Neuron (in vitro differentiated cells): Measurements from ENCODE around the gene LPP.

ENCODE experiments used
- H2AFZ ChIP-seq: one replicate; pipeline ENCODE4 v1.6.1; 2013; ENCODE audit warnings: low read depth, mild to moderate bottlenecking, inconsistent platforms, low read length, moderate library complexity
- H3K27me3 ChIP-seq: one replicate; pipeline ENCODE4 v1.6.1; 2013; ENCODE audit warnings: low read length; ENCODE audit not compliant: insufficient read depth
- H3K36me3 ChIP-seq: one replicate; pipeline ENCODE4 v1.6.1; 2013; ENCODE audit warnings: low read length; ENCODE audit not compliant: insufficient read depth
- H3K4me1 ChIP-seq: one replicate; pipeline ENCODE4 v1.6.1; 2013; ENCODE audit warnings: low read length; ENCODE audit not compliant: insufficient read depth
- H3K4me3 ChIP-seq: 2 replicates; pipeline ENCODE4 v1.5.1; 2013; ENCODE audit warnings: mild to moderate bottlenecking, low read length, moderate library complexity
- H3K9me3 ChIP-seq: one replicate; pipeline ENCODE4 v1.6.1; 2013; ENCODE audit warnings: low read length

The LPP gene

DNA sequence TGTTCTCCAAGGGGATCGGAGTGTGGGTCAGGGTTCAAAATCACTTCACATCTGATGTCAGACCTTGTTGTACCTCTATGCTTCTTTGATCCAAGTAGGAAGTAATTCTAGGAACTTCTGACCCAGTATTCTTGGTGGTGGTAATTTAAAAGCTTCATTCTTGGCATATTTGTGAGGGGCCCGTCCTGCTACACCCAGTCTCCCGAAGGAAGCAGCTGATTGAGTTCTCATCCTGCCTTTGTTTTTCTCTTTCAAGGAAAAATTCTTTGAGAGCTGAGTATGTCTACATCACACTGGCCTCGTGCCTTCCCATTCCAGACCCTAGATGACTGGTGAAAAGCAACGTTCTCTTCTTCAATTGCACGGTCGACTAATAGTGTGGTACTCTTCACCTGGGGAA, 783.4 kb downstream of the LPP start:
- no peak overlapping the region for H3K4me3 ChIP-seq
- no peaks in the 10 kb centered on the region for H3K27me3 ChIP-seq
- peaks cover 2% of the 10 kb centered on the region for H3K9me3 ChIP-seq
- no peak overlapping the region for H2AFZ ChIP-seq
- no peaks in the 10 kb centered on the region for H3K36me3 ChIP-seq
- H3K4me1 ChIP-seq, result no peaks in the 10 kb centered on the region

DNA sequence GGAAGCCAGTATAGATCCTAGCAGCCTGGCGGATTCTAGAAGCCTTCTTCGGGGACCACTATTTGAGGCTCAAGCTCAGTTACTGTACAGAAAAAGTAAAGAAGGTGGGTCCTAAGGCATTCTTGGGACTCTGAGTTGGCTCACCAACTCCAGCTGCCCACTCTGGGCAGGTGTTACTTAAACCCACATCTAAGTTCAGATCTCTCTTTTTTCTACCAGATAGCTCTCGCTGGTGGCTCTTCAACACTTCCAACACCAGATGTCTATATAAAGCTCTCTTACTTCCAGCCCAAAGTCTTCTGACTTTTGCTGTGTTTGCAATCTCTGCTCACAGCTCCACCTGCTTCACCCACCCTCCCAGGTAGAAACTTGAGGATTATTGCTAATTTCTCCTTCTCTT, 785.0 kb downstream of the LPP start:
- Histone ChIP-seq H2AFZ (no peak overlapping the region), H3K36me3 (no peaks in the 10 kb centered on the region), H3K4me3 (no peak overlapping the region), H3K9me3 (peaks cover 2% of the 10 kb centered on the region), H3K27me3 (no peaks in the 10 kb centered on the region), H3K4me1 (no peaks in the 10 kb centered on the region)

- no peaks in the 10 kb centered on the region for H3K27me3 ChIP-seq
- no peak overlapping the region for H2AFZ ChIP-seq
- H3K9me3 ChIP-seq, result peaks cover 2% of the 10 kb centered on the region
- no peaks in the 10 kb centered on the region for H3K36me3 ChIP-seq
- no peak overlapping the region for H3K4me3 ChIP-seq
- no peaks in the 10 kb centered on the region for H3K4me1 ChIP-seq
Observed at GRCh38 chr3:188939814-188940572, 786.0 kb downstream of the LPP start.
